ENCODE measurements around the gene NAA30.

- TF ChIP-seq CTCF (IDR thresholded peaks at IDR 0.05): no peak
- TF ChIP-seq, protein P1, sequence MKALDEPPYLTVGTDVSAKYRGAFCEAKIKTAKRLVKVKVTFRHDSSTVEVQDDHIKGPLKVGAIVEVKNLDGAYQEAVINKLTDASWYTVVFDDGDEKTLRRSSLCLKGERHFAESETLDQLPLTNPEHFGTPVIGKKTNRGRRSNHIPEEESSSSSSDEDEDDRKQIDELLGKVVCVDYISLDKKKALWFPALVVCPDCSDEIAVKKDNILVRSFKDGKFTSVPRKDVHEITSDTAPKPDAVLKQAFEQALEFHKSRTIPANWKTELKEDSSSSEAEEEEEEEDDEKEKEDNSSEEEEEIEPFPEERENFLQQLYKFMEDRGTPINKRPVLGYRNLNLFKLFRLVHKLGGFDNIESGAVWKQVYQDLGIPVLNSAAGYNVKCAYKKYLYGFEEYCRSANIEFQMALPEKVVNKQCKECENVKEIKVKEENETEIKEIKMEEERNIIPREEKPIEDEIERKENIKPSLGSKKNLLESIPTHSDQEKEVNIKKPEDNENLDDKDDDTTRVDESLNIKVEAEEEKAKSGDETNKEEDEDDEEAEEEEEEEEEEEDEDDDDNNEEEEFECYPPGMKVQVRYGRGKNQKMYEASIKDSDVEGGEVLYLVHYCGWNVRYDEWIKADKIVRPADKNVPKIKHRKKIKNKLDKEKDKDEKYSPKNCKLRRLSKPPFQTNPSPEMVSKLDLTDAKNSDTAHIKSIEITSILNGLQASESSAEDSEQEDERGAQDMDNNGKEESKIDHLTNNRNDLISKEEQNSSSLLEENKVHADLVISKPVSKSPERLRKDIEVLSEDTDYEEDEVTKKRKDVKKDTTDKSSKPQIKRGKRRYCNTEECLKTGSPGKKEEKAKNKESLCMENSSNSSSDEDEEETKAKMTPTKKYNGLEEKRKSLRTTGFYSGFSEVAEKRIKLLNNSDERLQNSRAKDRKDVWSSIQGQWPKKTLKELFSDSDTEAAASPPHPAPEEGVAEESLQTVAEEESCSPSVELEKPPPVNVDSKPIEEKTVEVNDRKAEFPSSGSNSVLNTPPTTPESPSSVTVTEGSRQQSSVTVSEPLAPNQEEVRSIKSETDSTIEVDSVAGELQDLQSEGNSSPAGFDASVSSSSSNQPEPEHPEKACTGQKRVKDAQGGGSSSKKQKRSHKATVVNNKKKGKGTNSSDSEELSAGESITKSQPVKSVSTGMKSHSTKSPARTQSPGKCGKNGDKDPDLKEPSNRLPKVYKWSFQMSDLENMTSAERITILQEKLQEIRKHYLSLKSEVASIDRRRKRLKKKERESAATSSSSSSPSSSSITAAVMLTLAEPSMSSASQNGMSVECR (CRISPR knock-in tag; IDR thresholded peaks at IDR 0.05; ENCODE audit: borderline replicate concordance): no peak
- no peak for TF ChIP-seq ZNF317 (CRISPR knock-in tag; IDR thresholded peaks at IDR 0.05; ENCODE audit: borderline replicate concordance, low read depth)
- TF ChIP-seq, protein P2, sequence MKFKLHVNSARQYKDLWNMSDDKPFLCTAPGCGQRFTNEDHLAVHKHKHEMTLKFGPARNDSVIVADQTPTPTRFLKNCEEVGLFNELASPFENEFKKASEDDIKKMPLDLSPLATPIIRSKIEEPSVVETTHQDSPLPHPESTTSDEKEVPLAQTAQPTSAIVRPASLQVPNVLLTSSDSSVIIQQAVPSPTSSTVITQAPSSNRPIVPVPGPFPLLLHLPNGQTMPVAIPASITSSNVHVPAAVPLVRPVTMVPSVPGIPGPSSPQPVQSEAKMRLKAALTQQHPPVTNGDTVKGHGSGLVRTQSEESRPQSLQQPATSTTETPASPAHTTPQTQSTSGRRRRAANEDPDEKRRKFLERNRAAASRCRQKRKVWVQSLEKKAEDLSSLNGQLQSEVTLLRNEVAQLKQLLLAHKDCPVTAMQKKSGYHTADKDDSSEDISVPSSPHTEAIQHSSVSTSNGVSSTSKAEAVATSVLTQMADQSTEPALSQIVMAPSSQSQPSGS (CRISPR knock-in tag; IDR thresholded peaks at IDR 0.05; ENCODE audit: borderline replicate concordance, low read depth): no peak
- TF ChIP-seq ESRRA (CRISPR knock-in tag; IDR thresholded peaks at IDR 0.05; ENCODE audit: borderline replicate concordance): no peak
- TF ChIP-seq ZSCAN18 (CRISPR knock-in tag; IDR thresholded peaks at IDR 0.05): no peak
- no peak for TF ChIP-seq ATF1 (CRISPR knock-in tag; IDR thresholded peaks at IDR 0.05)
- TF ChIP-seq AFF4 (CRISPR knock-in tag; IDR thresholded peaks at IDR 0.05; ENCODE audit: borderline replicate concordance): no peak
- no peak for TF ChIP-seq CREM (CRISPR knock-in tag; IDR thresholded peaks at IDR 0.05)
- TF ChIP-seq RELA (CRISPR knock-in tag; IDR thresholded peaks at IDR 0.05; ENCODE audit: borderline replicate concordance): no peak
- no peak for TF ChIP-seq OVOL2 (CRISPR knock-in tag; IDR thresholded peaks at IDR 0.05; ENCODE audit: borderline replicate concordance)
- no peak for TF ChIP-seq ZNF232 (CRISPR knock-in tag; IDR thresholded peaks at IDR 0.05)
- TF ChIP-seq GRHL2 (CRISPR knock-in tag; IDR thresholded peaks at IDR 0.05; ENCODE audit: insufficient replicate concordance, severe bottlenecking): no peak
These were observed 13.1 kb downstream of the NAA30 start for GRCh38 chr14:57403521-57403864.
